Left ventricle myocardium inferior (tissue), 1 donor: Measurements from ENCODE around the gene ADAMTS7. TPM values are rescaled to one million over a fixed set of nuclear protein-coding genes. Genes with fewer than 3 reads are reported as not detected.
"Not testable (repeated sequence)": the region's sequence is repeated elsewhere in the genome, so short reads cannot be mapped to it uniquely, and the experiment has no call there.

Experiments used
- DNase-seq: peaks from one replicate; pipeline ENCODE4 v3.0.0-alpha.2; 2020
- H3K27ac ChIP-seq: fragments of 200-600 bp; replicated peaks from 2 replicates; pipeline ENCODE4 v1.8.0; 2021
- H3K27me3 ChIP-seq: fragments of 200-600 bp; 2 replicates; pipeline ENCODE4 v1.8.0; 2021; ENCODE audit warnings: low read depth
- H3K36me3 ChIP-seq: fragments of 200-600 bp; 2 replicates; pipeline ENCODE4 v1.8.0; 2021
- H3K4me1 ChIP-seq: fragments of 200-600 bp; 2 replicates; pipeline ENCODE4 v1.8.0; 2021
- H3K4me3 ChIP-seq: fragments of 200-600 bp; 2 replicates; pipeline ENCODE4 v1.8.0; 2021; ENCODE audit warnings: mild to moderate bottlenecking, moderate library complexity
- H3K9me3 ChIP-seq: fragments of 200-600 bp; replicated peaks from 2 replicates; pipeline ENCODE4 v1.8.0; 2021
- CTCF ChIP-seq: fragments of 200-600 bp; IDR thresholded peaks from 2 replicates; pipeline ENCODE4 v1.8.0; 2021; ENCODE audit warnings: antibody characterized with exemption, mild to moderate bottlenecking, borderline replicate concordance
- intact Hi-C: fragments of 100-400 bp; cut with micrococcal nuclease; formaldehyde crosslinking; loops from one replicate; pipeline ENCODE4 v1.11.0; 2022
- total RNA-seq: library from RNA; stranded (reverse); fragmentation: NEBNext Ultra II Directional; extraction: Animal tissue kit (Norgen Biotek cat#: 25700); gene quantifications from one replicate; pipeline ENCODE4 v1.2.1, GENCODE V29; 2021
- donor health status: DM: no; HTN: yes; CAD: no; lungs with severe emphysema.

Gene ADAMTS7
- total RNA-seq, 1 donor from 2014 or later = 24.2 TPM

- Histone ChIP-seq H3K36me3 (no peaks in the 10 kb centered on the region), H3K27me3 (no peaks in the 10 kb centered on the region), H3K4me1 (peaks cover 52% of the 10 kb centered on the region), H3K4me3 (no peak overlapping the region), H3K27ac (peak overlapping the region; percentile 38), H3K9me3 (no peaks in the 10 kb centered on the region)
- no peak for TF ChIP-seq CTCF
- no peak for DNase-seq
- intact Hi-C loops = no loop called here
These were observed 48.1 kb downstream of the ADAMTS7 start for GRCh38 chr15:78762985-78763795.

- DNase-seq, H3K9me3 ChIP-seq, H3K36me3 ChIP-seq, H3K4me3 ChIP-seq, H3K27me3 ChIP-seq, intact Hi-C loops: not testable (repeated sequence)
- Histone ChIP-seq H3K4me1 (peaks cover 60% of the 10 kb centered on the region), H3K27ac (peak overlapping the region; percentile 68)
These were observed 48.8 kb downstream of the ADAMTS7 start for GRCh38 chr15:78762386-78762961.

- no peaks in the 10 kb centered on the region for H3K27me3 ChIP-seq
- H3K36me3 ChIP-seq = no peaks in the 10 kb centered on the region
- intact Hi-C loops = no loop called here
- H3K4me1 ChIP-seq = peaks cover 65% of the 10 kb centered on the region
- H3K4me3 ChIP-seq = no peak overlapping the region
- peak overlapping the region; percentile 68 for H3K27ac ChIP-seq
- DNase-seq = no peak
- TF ChIP-seq CTCF = no peak
- no peaks in the 10 kb centered on the region for H3K9me3 ChIP-seq
These were observed 49.3 kb downstream of the ADAMTS7 start for GRCh38 chr15:78761891-78762385.

- H3K9me3 ChIP-seq, H3K4me3 ChIP-seq, H3K36me3 ChIP-seq, DNase-seq, H3K27me3 ChIP-seq, intact Hi-C loops: not testable (repeated sequence)
- H3K4me1 ChIP-seq = peaks cover 70% of the 10 kb centered on the region
- H3K27ac ChIP-seq = peak overlapping the region; percentile 68
These were observed 49.8 kb downstream of the ADAMTS7 start for GRCh38 chr15:78761475-78761874.

- peaks cover 74% of the 10 kb centered on the region for H3K4me1 ChIP-seq
These were observed 50.2 kb downstream of the ADAMTS7 start for GRCh38 chr15:78761020-78761419.

GRCh38 chr15:78760091-78760882, 51.0 kb downstream of the ADAMTS7 start:
- H3K27me3 ChIP-seq, intact Hi-C loops, H3K4me3 ChIP-seq, H3K36me3 ChIP-seq, H3K9me3 ChIP-seq: not testable (repeated sequence)
- peak overlapping the region; percentile 73 for H3K27ac ChIP-seq
- peak; percentile 80 for DNase-seq
- H3K4me1 ChIP-seq = peaks cover 80% of the 10 kb centered on the region

More at GRCh38 chr15:78761020-78761419, 50.2 kb downstream of the ADAMTS7 start:
- no peak for TF ChIP-seq CTCF
- Histone ChIP-seq H3K36me3 (no peaks in the 10 kb centered on the region), H3K27ac (peak overlapping the region; percentile 68), H3K27me3 (no peaks in the 10 kb centered on the region), H3K4me3 (no peak overlapping the region), H3K9me3 (no peaks in the 10 kb centered on the region)
- DNase-seq = no peak
- intact Hi-C loops = no loop called here

GRCh38 chr15:78759361-78759998, 51.8 kb downstream of the ADAMTS7 start:
- DNase-seq, H3K9me3 ChIP-seq, H3K36me3 ChIP-seq, H3K4me3 ChIP-seq, H3K27me3 ChIP-seq, intact Hi-C loops: not testable (repeated sequence)
- Histone ChIP-seq H3K27ac (peak overlapping the region; percentile 73), H3K4me1 (peaks cover 87% of the 10 kb centered on the region)

GRCh38 chr15:78758486-78759200, 52.6 kb downstream of the ADAMTS7 start:
- H3K4me3 ChIP-seq, H3K9me3 ChIP-seq, intact Hi-C loops, H3K27me3 ChIP-seq, H3K36me3 ChIP-seq, DNase-seq: not testable (repeated sequence)
- peaks cover 85% of the 10 kb centered on the region for H3K4me1 ChIP-seq
- H3K27ac ChIP-seq = peak overlapping the region; percentile 41

GRCh38 chr15:78758084-78758483, 53.2 kb downstream of the ADAMTS7 start:
- H3K27ac ChIP-seq, H3K27me3 ChIP-seq, H3K36me3 ChIP-seq, intact Hi-C loops, DNase-seq, H3K4me3 ChIP-seq, H3K9me3 ChIP-seq: not testable (repeated sequence)
- H3K4me1 ChIP-seq = peaks cover 82% of the 10 kb centered on the region
